Measurements from ENCODE around the gene BANF1. TPM values are rescaled to one million over a fixed set of nuclear protein-coding genes. Genes with fewer than 3 reads are reported as not detected.

BANF1 gene
- total RNA-seq, 2 donors from 2014 or later, result 44.4 to 62.3 TPM

DNA sequence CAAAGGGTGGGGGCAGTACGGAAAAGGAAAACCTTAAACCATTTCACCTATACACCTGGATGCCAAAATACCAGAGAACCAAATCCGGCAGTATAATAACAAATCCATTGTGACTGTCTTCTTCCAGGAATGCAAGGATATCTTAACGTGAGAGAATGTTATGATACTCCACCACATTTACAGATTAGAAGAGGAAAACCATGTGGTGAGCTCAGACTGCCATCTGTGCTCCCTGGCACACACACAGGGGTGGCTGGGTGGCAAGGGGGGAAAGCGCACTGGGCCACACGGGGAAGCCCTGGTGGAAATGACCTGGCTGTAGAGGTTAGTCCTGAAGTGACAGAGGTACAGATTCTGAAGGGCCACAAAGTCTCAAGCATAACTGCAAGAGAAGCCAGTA lies 10.2 kb upstream of the BANF1 start:
- Histone ChIP-seq H3K27me3 (no peaks in the 10 kb centered on the region), H3K36me3 (replicated peaks in 1 of 2; ENCODE audit: insufficient read depth in 1 of 2, low read depth in 2 of 2) (no peaks in the 10 kb centered on the region), H3K4me1 (peaks cover 5% of the 10 kb centered on the region), H3K4me3 (no peak overlapping the region), H3K9me3 (no peaks in the 10 kb centered on the region), H3K27ac (no peak overlapping the region)
- no peak for ATAC-seq
- TF ChIP-seq, protein P1, sequence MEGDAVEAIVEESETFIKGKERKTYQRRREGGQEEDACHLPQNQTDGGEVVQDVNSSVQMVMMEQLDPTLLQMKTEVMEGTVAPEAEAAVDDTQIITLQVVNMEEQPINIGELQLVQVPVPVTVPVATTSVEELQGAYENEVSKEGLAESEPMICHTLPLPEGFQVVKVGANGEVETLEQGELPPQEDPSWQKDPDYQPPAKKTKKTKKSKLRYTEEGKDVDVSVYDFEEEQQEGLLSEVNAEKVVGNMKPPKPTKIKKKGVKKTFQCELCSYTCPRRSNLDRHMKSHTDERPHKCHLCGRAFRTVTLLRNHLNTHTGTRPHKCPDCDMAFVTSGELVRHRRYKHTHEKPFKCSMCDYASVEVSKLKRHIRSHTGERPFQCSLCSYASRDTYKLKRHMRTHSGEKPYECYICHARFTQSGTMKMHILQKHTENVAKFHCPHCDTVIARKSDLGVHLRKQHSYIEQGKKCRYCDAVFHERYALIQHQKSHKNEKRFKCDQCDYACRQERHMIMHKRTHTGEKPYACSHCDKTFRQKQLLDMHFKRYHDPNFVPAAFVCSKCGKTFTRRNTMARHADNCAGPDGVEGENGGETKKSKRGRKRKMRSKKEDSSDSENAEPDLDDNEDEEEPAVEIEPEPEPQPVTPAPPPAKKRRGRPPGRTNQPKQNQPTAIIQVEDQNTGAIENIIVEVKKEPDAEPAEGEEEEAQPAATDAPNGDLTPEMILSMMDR (IDR thresholded peaks at IDR 0.05), result no peak
- TF ChIP-seq POLR2A (IDR thresholded peaks at IDR 0.05), result no peak
- no peak for DNase-seq
- intact Hi-C loops (cut with DNase I), result loop anchor here (5.0 kb wide), 1 partner anchor 290 kb away; no protein-coding TSS in a partner anchor
- 67 to 75% methylated on average over 5 of the region's 5 CpGs for whole genome bisulfite sequencing, 2 donors

DNA sequence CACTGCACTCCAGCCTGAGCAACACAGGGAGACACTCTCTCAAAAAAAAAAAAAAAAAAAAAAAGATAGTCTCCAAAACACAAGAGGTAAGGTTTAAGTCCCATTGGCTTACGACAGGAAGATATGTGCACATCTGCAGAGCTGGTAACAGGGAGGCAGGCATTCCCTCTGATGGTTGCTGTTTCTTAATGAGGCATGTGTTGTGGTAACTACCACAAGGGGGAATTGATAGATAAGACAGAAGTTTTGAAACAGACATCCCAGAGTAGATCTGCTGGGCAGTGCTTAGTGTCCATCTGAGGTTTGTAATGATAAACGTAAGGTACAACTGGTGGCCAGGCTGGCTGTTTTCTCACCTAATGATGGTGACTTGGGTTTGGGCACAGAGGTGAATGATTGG lies 5.0 kb upstream of the BANF1 start:
- intact Hi-C loops (cut with DNase I), result no loop called here
- H3K9me3 ChIP-seq, result no peaks in the 10 kb centered on the region
- peaks cover 10 to 27% of the 10 kb centered on the region in 2 donors for H3K36me3 ChIP-seq (replicated peaks in 1 of 2; ENCODE audit: insufficient read depth in 1 of 2, low read depth in 2 of 2)
- no peaks in the 10 kb centered on the region for H3K27me3 ChIP-seq
- H3K4me1 ChIP-seq, result peaks cover 13% of the 10 kb centered on the region
- DNase-seq, result no peak
- H3K27ac ChIP-seq, result no peak overlapping the region
- no peak for ATAC-seq
- WGBS, 2 donors, result 73 to 93% methylated on average over 2 of the region's 2 CpGs
- no peak overlapping the region for H3K4me3 ChIP-seq
- TF ChIP-seq, protein P1 (IDR thresholded peaks at IDR 0.05), result no peak
- no peak for TF ChIP-seq POLR2A (IDR thresholded peaks at IDR 0.05)

DNA sequence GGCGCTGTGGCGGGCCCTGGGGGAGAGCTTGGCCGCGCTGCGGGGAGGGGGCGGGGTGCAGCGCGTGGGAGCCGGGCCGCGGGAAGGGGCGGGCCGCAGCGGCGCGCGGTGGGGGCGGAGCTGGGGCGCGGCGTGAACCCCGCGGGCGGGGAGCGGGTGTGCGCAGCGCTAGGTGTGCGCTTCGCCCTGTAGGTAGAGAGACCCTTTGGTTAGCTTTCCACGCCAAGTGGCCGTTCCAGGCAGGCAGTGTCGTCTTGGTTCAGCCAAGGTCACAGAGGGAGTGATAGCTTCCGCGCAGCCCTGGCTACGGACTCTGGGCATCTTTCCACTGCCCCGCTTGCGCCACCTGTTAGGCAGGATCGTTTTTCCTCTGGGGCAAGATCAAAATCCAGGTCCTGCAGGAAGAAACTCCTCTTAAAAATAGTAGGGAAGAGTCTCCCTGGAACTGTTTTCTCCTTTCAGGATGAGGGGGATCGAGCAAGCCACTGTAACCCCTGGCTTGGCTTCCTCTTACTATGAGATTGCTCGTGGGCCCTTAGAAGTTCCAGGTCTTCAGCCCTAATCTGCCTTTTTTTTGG lies 434 bp downstream of the BANF1 start:
- H3K27ac ChIP-seq, result peak overlapping the region; percentile 84 to 96 (median 90)
- peak; percentile 79 to 86 (median 81) for DNase-seq
- intact Hi-C loops (cut with DNase I), result no loop called here
- no peaks in the 10 kb centered on the region for H3K27me3 ChIP-seq
- H3K4me3 ChIP-seq, result peak overlapping the region; percentile 60 to 80
- peak; percentile 72 for ATAC-seq
- TF ChIP-seq, protein P1 (IDR thresholded peaks at IDR 0.05), result peak in 4 of 7 experiments; percentile 9 to 23 (median 17)
- peak in 1 of 3 donors; percentile 20 for TF ChIP-seq POLR2A (IDR thresholded peaks at IDR 0.05)
- peaks cover 10 to 22% of the 10 kb centered on the region in 2 donors for H3K36me3 ChIP-seq (replicated peaks in 1 of 2; ENCODE audit: insufficient read depth in 1 of 2, low read depth in 2 of 2)
- no peaks in the 10 kb centered on the region for H3K9me3 ChIP-seq
- 0 to 1% methylated on average over 18 to 40 of the region's 40 CpGs for WGBS, 2 donors
- peaks cover 27% of the 10 kb centered on the region for H3K4me1 ChIP-seq

DNA sequence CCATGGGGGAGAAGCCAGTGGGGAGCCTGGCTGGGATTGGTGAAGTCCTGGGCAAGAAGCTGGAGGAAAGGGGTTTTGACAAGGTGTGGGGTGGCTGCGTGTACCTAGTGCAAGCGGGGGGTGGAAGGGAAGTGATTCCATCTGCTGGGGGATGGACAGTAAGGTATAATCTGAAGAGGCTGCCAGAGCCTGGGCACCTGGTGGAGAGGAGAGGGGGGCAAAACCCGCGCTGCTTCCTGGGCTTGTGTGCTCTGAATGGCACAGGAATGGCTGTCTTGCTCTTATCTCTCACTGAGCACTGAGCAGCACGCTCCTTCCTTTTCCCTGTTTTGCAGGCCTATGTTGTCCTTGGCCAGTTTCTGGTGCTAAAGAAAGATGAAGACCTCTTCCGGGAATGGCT lies 988 bp downstream of the BANF1 start:
- intact Hi-C loops (cut with DNase I), result no loop called here
- peak overlapping the region in 1 of 2 donors; percentile 60 for H3K4me3 ChIP-seq
- no peaks in the 10 kb centered on the region for H3K9me3 ChIP-seq
- WGBS, 2 donors, result 65 to 67% methylated on average over 6 of the region's 6 CpGs
- H3K27me3 ChIP-seq, result no peaks in the 10 kb centered on the region
- no peak for ATAC-seq
- H3K27ac ChIP-seq, result peak overlapping the region in 3 of 4 donors; percentile 87 to 96 (median 92)
- peaks cover 8 to 17% of the 10 kb centered on the region in 2 donors for H3K36me3 ChIP-seq (replicated peaks in 1 of 2; ENCODE audit: insufficient read depth in 1 of 2, low read depth in 2 of 2)
- TF ChIP-seq, protein P1 (IDR thresholded peaks at IDR 0.05), result no peak
- no peak for TF ChIP-seq POLR2A (IDR thresholded peaks at IDR 0.05)
- no peak for DNase-seq
- peaks cover 27% of the 10 kb centered on the region for H3K4me1 ChIP-seq

DNA sequence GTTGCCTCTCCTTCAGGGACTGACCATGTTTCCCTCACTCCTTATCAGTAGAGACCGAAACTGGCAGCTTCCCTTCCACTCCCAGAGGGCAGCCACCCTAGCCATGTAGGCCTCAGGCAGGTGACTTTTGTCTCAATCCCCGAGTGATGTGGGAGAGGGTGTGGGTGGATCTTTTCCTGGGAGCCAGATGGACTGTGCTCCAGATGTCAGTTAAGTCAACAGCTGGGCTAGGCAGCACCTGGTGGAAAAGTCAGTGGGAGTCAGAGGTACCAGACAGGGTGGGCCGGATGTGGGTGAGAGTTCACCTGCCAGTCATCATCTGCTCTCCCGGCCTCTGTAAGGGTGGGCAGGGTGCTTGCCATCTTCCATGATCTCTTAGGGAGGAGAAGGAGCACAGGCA lies 1.9 kb downstream of the BANF1 start:
- H3K27me3 ChIP-seq, result no peaks in the 10 kb centered on the region
- peaks cover 27% of the 10 kb centered on the region for H3K4me1 ChIP-seq
- H3K27ac ChIP-seq, result no peak overlapping the region
- H3K4me3 ChIP-seq, result no peak overlapping the region
- intact Hi-C loops (cut with DNase I), result no loop called here
- WGBS, 2 donors, result 52 to 65% methylated on average over 4 of the region's 4 CpGs
- DNase-seq (no peak), ATAC-seq (no peak)
- peaks cover 0 to 9% of the 10 kb centered on the region in 2 donors for H3K36me3 ChIP-seq (replicated peaks in 1 of 2; ENCODE audit: insufficient read depth in 1 of 2, low read depth in 2 of 2)
- H3K9me3 ChIP-seq, result no peaks in the 10 kb centered on the region
- TF ChIP-seq POLR2A (IDR thresholded peaks at IDR 0.05), result no peak
- TF ChIP-seq, protein P1 (IDR thresholded peaks at IDR 0.05), result no peak

Data from body of pancreas (tissue), 4 donors.